Erythroblast (primary cell): Measurements from ENCODE around the gene IKBKG.
"Not testable (repeated sequence)": the region's sequence is repeated elsewhere in the genome, so short reads cannot be mapped to it uniquely, and the experiment has no call there.

Source experiments
- GATA1 ChIP-seq: IDR thresholded peaks from 2 replicates; pipeline ENCODE4 v1.6.1; 2011; ENCODE audit warnings: low read depth, mild to moderate bottlenecking, control low read depth, low read length, moderate library complexity
- POLR2A ChIP-seq: IDR thresholded peaks from 2 replicates; pipeline ENCODE4 v1.6.1; 2011; ENCODE audit warnings: mild to moderate bottlenecking, low read length

DNA sequence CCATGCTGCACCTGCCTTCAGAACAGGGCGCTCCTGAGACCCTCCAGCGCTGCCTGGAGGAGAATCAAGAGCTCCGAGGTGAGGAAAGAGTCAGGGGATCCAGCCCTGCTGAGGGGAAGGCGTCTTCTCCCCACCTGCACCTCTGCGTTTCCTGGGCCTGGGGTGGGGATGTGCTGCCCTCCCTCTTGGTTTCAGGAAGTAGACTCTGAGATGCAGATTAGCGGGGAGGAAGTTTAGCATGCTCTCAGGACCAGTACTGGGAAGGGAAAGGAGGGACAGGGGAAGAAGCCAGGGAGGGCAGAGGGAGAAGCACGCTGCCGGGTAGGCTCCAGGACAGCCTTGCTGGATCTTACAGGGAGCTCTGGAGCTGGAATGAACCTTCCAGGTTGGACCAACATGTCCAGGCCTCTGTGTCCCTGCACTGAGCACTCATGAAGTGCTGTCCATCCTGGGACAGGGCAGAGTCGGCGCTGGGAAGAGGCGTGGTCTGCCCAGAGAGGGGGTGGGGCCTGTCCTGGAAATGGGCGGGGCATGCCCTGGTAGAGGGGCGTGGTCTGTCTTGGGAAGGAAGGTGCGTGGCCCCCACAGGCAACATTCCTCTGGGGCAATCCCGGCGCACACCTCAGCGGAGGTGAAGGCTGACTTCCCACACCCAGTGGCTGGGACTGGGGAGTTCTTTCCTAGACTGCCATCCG is 4.8 kb downstream of the IKBKG start:
- not testable (repeated sequence) for TF ChIP-seq POLR2A, GATA1
